ENCODE results near the gene CGB8.

DNA sequence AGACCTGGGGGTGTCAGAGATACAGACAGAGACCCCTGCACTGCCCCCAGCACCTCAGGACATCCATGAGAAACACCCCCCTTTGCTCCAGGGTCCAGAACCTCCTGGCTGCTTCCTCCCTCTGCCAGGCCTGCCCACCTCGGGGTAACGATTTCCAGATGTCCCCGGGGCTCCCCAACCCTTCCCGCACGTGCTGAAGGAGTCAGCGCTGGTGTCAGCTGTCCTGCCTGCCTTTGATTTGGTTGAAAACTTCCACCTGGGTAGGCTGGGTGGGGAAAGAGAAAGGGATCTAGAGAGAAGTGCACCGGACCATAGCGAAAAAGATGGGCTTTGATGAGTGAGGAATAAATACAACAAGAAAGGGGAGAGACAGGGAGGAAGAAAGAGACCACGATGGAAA is 10.1 kb upstream of the CGB8 start:
- no peak for TF ChIP-seq CTCF (conservative IDR thresholded peaks at IDR 0.05 in 1 of 2, IDR thresholded peaks at IDR 0.05 in 1 of 2; ENCODE audit: low read depth in 1 of 2, low read length in 2 of 2)
- TF ChIP-seq EZH2 (IDR thresholded peaks at IDR 0.05; ENCODE audit: low read length, missing control alignments) = no peak

Measured in fibroblast of lung (primary cell).